HG02981 (cell line): Measurements from ENCODE around the gene GPR162.
"Not testable (repeated sequence)": the region's sequence is repeated elsewhere in the genome, so short reads cannot be mapped to it uniquely, and the experiment has no call there.

ENCODE experiments used
- ATAC-seq: cut with Tn5 transposase; IDR thresholded peaks from one replicate; pipeline ENCODE4 v1.9.1; 2021; ENCODE audit warnings: mild to moderate bottlenecking, moderate library complexity; ENCODE audit not compliant: unreplicated experiment

The GPR162 gene

DNA sequence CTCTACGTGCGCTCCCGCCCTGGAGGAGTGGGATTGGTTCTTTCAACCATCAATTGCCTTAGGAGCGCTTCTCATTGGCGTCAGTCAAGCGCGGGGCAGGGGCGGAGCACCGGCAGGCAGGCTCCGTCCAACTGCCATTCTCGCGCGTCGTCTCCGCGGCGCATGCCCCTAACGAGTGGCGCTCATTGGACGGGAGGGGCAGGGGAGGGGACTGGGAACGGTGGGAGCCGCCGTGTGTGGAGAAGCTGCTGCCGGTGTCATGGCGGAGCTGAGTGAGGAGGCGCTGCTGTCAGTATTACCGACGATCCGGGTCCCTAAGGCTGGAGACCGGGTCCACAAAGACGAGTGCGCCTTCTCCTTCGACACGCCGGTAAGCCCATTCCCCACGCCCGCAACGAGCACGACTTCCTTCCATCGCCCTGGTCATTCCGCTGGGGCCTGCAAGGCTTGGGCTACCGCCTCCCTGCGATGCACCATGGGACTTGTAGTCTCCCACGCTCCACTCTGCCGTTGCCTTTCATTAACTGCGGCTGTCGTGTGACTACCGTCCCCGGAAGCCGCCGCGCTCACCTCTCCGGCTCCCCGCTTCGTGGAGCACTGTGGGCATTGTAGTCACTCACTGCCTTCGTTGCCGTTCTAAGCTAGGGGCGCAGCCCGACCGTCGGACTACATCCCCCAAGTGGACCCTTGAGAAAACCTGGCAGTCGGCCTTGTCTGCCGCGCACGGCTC is 30.5 kb downstream of the GPR162 start, which contains the start of gene USP5:
Gene USP5 (plus strand): TSS at position 230 of the 730 bp plus-strand sequence. CDS start 30 bp downstream, at position 260.
- peak; percentile 69 for ATAC-seq

DNA sequence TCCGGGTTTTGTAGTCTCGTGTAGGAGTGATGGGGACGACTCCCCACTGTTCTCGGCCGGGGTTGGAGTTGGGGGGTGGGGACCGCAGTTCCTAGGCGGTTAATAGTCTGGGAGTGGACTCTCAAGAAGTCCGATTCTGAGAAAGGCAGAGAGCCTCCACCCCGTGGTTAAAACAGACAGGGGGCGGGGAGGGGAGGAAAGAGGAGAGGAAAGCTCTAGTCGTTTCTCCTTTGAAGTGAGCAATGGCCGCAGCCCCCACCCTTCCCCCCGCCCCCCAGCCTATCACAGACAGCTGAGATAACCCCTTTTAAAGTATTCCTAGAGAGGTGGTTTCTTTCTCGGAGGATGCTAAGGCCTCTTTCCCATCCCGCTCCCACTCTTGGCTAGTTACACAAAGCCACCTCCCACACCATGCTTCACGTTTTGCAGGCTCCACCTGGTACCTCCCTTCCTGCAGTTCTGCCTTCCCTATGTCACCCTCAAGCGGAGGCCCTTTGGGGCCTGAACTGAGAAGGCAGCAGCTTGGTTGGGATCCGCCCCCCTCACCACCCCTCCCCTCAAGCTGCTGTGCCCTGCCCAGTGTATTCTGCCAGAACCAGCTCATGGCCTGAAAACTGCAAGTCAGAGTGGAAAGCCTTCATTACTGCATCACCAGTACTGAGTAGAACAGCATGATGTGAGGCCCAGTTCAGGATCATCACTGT is 31.2 kb downstream of the GPR162 start:
- no peak for ATAC-seq

GRCh38 chr12:6853626-6854025 is 32.0 kb downstream of the GPR162 start:
- ATAC-seq = no peak

- no peak for ATAC-seq
Measured at GRCh38 chr12:6854036-6854435, 32.4 kb downstream of the GPR162 start.

GRCh38 chr12:6855322-6855721 is 33.7 kb downstream of the GPR162 start:
- ATAC-seq = no peak

- ATAC-seq = no peak
Measured at GRCh38 chr12:6858799-6859198, 37.2 kb downstream of the GPR162 start.

- no peak for ATAC-seq
Measured at GRCh38 chr12:6860116-6860515, 38.5 kb downstream of the GPR162 start.

DNA sequence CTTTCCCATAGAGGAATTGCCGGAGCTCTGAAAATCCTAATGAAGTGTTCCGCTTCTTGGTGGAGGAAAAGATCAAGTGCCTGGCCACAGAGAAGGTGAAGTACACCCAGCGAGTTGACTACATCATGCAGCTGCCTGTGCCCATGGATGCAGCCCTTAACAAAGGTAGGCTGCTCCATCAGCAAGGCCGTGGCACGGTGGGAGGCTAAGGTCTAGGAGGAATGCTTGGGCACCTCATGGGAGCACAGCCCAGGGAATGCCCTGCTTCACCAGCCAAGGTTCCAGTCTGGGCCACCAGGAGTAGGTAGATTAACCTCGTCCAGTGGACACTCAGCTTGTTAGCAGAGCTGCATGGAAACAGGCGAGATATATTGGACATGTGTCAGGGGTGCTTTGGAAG is 39.3 kb downstream of the GPR162 start:
- ATAC-seq = no peak

GRCh38 chr12:6861391-6861790 is 39.8 kb downstream of the GPR162 start:
- ATAC-seq = no peak

- no peak for ATAC-seq
Measured at GRCh38 chr12:6863033-6863432, 41.4 kb downstream of the GPR162 start.

GRCh38 chr12:6863586-6864321 is 42.1 kb downstream of the GPR162 start:
- no peak for ATAC-seq

DNA sequence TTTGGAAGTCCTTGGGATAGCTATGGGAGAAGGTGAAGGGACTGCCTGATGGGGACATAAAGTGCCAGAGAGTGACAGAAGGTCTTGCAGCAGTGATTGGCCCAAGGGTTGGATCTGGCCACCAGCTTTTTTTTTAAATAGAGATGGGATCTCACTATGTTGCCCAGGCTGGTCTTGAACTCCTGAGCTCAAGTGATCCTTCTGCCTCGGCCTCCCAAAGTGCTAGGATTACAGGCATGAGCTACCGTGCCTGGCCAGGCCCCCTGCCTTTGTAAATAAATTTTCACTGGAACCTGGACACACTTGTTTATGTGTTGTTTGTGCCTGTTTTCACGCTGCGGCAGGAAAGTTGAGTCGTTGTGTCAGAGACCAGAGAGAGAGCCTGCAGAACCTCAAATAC is 43.7 kb downstream of the GPR162 start:
- not testable (repeated sequence) for ATAC-seq

- ATAC-seq = no peak
Measured at GRCh38 chr12:6866163-6866919, 44.7 kb downstream of the GPR162 start.

DNA sequence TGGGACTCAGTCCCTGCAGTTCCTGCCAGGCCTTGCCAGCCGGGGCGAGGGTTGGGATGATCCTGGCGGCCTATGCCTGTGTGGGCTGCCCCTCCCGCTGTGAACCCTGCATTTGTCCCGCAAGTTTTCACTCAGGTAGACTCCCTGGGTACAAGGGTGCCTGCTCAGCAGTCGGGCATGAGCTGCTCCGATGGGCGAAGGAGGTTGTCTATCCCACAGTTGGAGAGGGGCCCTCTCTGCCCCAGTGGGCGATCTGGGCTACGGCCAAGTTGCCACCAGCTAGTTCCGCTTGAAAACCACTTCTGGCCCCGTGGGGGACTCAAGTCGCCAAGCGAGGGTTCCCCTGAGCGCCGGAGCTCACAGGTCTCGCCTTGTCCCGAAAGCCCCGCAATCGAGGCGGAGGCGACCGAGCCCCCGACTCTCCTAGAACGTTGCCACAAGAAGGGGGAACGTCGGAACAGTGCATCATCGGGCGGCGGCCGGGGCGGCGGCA is 45.3 kb downstream of the GPR162 start:
- ATAC-seq = peak; percentile 5

DNA sequence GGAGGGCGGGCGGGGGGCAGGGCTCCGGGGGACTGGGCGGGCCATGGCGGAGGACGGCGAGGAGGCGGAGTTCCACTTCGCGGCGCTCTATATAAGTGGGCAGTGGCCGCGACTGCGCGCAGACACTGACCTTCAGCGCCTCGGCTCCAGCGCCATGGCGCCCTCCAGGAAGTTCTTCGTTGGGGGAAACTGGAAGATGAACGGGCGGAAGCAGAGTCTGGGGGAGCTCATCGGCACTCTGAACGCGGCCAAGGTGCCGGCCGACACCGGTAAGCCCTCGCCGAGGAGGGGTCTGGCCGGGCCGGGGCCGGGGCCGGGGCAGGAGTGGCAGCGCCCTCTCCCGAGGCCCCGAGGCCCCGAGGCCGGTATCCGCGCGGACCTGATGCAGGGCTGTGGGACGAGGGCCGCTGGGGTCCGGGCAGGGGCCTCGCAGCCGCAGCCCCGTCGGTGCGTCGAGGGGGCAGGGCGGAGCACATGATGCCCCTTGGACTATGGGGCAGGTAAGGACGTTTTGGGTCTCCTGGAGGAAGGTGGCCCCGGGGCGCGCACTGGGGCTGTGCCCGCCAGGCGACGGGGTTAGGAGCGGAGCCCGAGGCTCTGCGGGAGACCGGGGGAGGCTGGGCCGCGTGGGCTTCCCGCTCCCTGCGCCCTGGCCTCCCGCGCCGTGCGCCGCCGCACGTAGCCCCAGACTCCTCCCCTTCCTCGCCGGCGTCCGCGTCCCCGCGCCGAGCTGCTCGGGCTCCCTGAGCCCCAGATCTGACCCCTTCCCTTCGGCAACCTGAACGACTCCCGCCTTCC is 46.0 kb downstream of the GPR162 start, which contains the start of gene TPI1:
Gene TPI1 (plus strand): TSS at position 119 of the 798 bp plus-strand sequence. CDS start 36 bp downstream, at position 155.
- peak; percentile 57 for ATAC-seq

GRCh38 chr12:6868211-6869048 is 46.8 kb downstream of the GPR162 start:
- no peak for ATAC-seq

- ATAC-seq = no peak
Measured at GRCh38 chr12:6869049-6870021, 47.7 kb downstream of the GPR162 start.

GRCh38 chr12:6870304-6870703 is 48.7 kb downstream of the GPR162 start:
- not testable (repeated sequence) for ATAC-seq
